Adipose tissue (tissue), 3 donors: ENCODE results near the gene GPC1. TPM values are rescaled to one million over a fixed set of nuclear protein-coding genes. Genes with fewer than 3 reads are reported as not detected.

ENCODE experiments used
- H3K27ac ChIP-seq: one replicate; pipeline ENCODE4 v1.5.1; 2013; ENCODE audit warnings: low read depth, low read length
- WGBS, 3 donors: extraction: QIAGEN DNeasy Blood & Tissue Kit; methylation state at CpG; one replicate each; pipeline ENCODE4 v1.1.7; 2013; 5-methylcytosine and 5-hydroxymethylcytosine counted together
- polyA plus RNA-seq, 3 donors: library from polyadenylated mRNA; stranded (reverse); fragments of 200-250 nt; gene quantifications; one replicate each; pipeline ENCODE4 v1.2.3, GENCODE V29; 2013
- donor health status: healthy with polysubstance abuse.
- donor health status: Bipolar disorder and iron deficiency.
- donor health status: healthy.

The GPC1 gene
- polyA plus RNA-seq, 3 donors: 22.5 to 62.0 (median 27.1) TPM

DNA sequence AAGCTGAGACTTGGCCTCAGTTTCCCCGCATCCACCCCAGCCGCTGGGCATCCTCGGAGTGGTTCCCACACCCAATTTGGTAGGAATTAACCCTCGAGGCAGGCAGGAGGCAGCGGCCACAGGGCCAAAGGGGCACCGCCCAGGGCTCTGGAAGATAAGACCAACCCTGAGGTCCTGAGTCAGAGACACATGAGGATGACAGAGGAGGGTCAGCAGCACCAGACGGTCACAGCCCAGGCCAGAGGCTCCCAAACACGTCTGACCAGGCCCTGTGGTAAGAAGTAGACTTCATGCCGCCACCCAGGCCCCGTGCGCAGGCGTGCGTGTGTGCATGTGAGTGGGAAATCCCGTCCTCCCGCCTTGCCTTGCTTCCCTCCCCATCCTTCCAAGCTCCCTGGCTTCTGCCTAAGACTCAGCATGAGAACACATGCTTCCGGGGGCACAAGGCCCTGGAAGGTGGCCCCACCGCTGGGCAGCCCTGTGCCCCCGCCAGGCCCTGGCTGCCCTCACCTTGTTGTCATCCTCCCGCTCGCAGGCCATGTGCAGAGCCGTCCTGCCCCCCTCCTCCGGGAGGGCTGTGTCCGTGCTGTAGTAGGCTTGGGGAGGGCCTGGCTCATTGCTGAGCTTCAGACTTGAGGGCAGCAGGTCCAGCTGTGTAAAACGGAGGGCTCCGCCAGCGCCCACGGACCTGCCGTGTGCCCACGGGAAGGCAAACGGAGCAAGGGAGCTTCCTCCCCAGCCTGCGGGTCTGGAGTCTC is 76.1 kb downstream of the GPC1 start:
- WGBS, 3 donors: 96 to 97% (median 96%) methylated on average over 31 of the region's 31 CpGs
- H3K27ac ChIP-seq: no peak overlapping the region

DNA sequence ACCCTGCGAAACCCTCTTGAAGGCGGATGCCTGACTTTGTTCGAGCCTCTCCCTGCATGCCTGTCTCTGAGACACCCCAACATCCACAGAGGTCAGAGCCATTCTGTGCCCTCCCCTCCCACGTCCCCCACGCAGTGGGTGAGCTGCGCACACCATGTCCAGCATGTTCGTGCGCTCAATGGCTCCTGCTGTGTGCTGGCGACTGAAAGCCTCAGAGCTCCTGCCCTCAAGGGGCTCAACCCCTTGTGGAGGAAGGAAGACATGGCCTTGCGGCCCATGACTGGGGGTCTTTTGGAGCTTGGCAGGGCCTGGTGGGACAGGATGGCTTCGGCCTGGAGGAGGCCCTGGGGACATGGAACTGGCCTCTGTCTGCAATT is 76.6 kb downstream of the GPC1 start:
- 96% methylated on average over 11 of the region's 11 CpGs for WGBS, 3 donors
- H3K27ac ChIP-seq: no peak overlapping the region

DNA sequence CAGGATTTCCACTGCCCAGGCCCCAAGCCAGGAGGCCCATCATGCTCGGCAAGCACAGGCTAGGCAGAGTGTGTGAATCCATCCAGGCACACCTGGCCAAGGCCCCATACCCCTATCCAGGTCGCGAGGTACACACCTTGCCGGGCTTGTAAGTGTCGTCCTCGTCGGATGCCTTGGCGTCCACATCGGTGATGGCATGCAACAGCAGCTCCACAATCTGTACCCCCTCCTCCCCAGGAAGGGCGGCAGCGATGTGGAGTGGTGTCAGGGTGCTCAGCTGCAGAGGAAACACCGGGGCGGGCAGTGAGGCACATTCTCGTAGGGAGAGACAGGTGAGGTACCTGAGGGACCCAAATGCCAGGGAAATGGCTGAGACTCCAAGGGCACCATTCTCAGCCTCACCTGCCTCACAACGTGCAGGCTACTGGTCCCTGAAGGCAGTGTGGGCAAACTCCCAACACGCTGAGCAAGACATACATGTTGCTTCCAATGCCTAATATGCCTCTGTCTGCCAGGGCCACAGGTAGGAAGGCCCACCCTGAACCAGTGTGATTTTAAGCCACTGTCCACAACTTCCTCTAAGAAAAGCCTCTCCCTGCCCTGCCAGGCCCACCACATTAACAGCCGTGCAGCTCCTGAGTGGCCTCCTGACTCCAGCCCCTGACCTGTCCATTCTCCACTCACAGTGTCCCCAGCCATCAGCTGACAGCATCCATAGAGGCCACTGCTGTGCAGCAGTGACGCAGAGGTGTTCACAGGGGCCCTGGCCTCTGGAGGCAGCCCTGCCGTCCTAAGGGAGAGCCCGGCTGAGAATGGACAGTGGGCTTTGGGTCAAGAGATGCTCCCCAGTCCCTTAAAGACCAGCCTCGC is 77.4 kb downstream of the GPC1 start:
- no peak overlapping the region for H3K27ac ChIP-seq
- 95 to 98% (median 95%) methylated on average over 21 of the region's 21 CpGs for WGBS, 3 donors

DNA sequence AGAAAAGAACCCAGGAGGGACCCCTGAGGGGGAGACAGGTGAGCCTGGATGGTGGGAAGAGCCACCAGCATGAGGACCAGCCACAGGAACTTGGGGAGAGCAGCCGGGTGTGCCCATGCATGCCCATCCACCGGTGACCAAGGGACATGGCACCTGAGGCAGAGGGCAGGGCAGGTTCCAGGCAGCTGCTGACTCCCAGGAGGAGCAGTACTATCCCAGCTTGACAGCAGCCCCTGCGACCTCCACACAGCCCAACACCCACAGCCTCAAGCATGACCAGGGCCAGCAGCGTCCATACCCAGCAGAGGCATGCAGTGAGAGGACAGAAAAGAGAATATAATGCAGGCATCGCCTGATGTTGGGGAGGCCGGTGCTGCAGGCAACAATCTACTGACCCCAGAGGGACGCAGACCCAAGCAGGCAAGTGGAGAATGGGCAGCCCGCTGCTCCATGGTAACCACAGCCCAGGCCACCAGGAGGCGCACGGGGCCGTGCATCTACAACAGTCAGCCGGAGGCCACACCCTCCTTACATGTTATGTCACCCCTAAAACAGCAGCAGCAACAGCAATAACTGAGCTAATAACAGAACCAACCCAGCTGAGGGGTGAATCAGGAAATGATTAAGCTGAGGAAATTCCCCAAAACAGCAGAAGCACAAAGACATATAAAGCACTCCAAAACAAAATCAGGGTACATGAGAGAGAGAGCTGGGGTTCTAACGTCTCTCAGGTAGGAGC is 78.3 kb downstream of the GPC1 start:
- H3K27ac ChIP-seq: no peak overlapping the region
- WGBS, 3 donors: 39 to 49% (median 40%) methylated on average over 13 of the region's 13 CpGs

DNA sequence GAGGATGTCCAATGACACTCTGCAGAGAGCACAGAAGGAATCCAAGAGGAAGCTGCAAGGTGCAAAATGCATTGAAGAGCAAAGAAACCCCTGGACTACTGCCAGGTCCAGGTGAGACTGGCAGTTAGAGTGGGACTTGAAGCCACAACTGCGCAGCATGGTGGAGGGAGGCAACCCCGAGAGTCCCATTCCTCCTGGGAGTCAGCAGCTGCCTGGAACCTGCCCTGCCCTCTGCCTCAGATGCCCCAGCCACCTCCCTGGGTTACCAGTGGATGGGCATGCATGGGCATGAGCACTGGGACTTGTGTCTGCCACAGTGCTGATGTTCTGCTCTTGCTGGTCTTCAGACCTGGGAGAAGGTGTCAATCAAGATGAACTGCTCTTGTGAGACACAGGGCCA is 79.2 kb downstream of the GPC1 start:
- H3K27ac ChIP-seq: no peak overlapping the region
- WGBS, 3 donors: 91 to 100% (median 93%) methylated on average over 2 of the region's 2 CpGs

DNA sequence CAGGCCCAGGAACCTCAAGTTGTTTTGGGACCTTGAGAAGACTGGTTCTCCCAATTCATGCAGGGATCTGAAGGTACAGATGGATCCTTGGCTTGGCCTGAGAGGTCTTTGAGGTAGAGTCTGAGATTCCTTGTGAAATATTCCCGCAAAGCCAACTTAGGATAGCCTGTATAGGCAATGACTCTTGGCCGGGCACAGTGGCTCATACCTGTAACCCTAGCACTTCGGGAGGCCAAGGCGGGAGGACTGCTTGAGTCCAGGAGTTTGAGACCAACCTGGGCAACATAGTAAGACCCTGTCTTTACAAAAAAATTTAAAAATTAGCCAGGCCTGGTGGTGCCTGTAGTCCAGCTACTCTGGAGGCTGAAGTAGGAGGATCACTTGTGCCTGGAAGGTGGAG is 81.9 kb downstream of the GPC1 start:
- H3K27ac ChIP-seq: no peak overlapping the region
- WGBS, 3 donors: 95 to 96% (median 96%) methylated on average over 4 of the region's 4 CpGs

Other genes starting within 250 kb of the GPC1 start
- 1 to 10 TPM; 4.6 to 6.7 (median 6.5) TPM for gene ANKMY1, start 122.3 kb downstream of the GPC1 start, polyA plus RNA-seq
- 1 to 10 TPM; 3.2 to 4.6 (median 4.3) TPM for gene DUSP28, start 124.7 kb downstream of the GPC1 start, polyA plus RNA-seq
- gene RNPEPL1, start 132.8 kb downstream of the GPC1 start, polyA plus RNA-seq: 100 to 1,000 TPM in 1 of 3 donors, 10 to 100 TPM in 2; 53.8 to 107 (median 72.8) TPM
- gene CAPN10, start 151.1 kb downstream of the GPC1 start, polyA plus RNA-seq: 10 to 100 TPM; 13.4 to 25.3 (median 18.7) TPM
- gene GPR35, start 189.8 kb downstream of the GPC1 start, polyA plus RNA-seq: 1 to 10 TPM in 2 of 3 donors, under 1 TPM in 1; 0.60 to 2.3 (median 1.6) TPM
- 100 to 1,000 TPM in 1 of 3 donors, under 1 TPM in 1, not detected in 1; 0.03 to 159 TPM for gene AQP12B, start 247.2 kb downstream of the GPC1 start, polyA plus RNA-seq